ENCODE measurements around the gene SMARCC1.

The SMARCC1 gene

DNA sequence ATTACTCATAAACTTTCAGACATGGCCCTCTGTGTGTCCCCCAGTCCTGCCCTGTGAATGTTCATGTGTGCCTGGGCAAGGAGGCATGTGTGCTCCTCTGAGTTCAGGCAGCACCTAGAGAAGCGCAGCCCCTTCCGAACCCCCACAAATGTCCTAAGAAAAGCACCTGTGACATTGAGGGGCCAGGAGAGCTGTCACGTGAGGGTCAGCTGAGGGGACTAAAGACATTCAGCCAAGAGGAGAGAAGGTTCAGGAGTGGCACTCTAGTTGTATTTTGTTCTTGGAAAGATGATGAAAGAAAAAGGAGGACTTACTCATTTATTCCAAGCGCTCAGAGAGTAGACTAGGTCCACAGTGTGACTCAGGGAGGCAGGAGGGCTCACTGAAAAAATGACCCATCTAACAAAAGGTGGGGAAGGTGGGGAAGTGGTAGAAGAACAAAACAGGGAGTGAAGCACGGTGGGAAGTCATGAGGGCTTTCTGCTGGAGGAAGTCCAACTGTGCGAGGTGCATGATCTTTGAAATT, 240.0 kb downstream of the SMARCC1 start:
- DNase-seq (ENCODE audit: low read depth), result no peak

DNA sequence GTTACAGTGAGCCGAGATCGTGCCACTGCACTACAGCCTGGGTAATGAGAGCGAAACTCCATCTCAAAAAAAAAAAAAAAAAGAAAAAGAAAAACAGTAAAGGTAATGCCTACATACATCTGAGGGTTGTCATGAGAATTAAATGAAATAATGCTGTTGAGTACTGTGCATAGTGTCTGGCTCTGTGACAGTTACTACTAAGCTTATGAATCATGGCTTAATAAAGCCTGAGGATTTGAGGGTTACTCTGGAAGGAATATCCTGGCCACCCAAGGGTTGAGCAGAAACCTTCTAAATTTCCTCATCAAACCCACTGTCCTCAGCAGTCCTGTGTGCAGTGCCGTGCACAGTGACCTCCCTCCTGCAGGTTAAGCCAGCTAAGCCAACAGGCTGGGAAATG, 241.4 kb downstream of the SMARCC1 start:
- DNase-seq (ENCODE audit: low read depth), result no peak

DNA sequence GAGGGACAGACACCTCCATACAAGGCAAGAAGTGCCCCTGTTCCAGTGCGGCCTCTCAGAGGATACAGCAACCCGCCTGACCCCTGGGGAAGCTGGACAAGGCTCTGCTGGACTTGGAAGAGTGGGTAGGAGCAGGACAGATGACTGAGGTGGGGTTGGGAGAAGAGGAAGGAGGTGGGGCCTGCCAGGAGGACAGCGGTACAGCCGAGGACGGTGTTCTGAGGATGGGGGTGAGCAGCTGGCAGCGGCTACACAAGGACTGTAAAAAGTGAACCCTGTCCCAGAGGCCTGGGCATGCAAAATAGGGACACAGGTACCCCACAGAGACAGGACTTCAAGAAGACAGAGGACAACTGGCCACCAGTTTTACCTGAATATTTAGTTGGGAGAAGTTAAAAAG, 244.7 kb downstream of the SMARCC1 start:
- DNase-seq (ENCODE audit: low read depth), result no peak

DNA sequence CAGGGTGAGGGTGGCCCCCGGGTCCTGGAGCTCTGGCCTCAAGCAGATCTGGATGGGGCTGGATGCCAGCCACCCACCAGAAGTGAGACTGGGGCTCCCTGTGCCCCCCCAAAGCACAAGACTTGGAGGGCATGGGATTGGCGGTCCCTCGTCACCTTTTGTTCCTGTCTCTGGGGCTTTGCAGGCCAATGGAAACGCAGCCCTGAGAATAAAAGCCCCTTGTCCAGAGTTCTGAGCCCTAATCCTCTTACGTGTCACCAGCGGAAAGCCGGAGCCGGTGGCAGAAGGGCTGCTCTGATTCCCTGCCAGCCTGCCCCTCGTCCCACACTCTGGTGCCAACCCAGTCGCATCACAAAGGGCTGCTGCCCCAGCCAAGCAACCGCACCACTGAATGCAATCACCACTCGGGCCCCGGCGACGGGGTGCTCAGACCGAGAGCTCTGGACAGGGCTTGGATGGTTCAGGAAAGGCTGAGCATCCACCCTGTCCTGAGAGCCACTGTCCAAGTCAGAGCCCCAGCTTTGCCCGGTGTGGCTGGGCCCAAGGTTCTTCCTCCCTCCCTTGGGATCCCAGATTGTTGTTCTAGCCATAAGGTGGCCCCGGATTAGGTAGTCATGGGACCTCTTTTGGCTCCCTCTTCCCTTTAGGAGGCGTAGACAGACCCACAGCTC, 245.3 kb downstream of the SMARCC1 start:
- DNase-seq (ENCODE audit: low read depth), result no peak

Measured in HS-5 (cell line).